HL-60 (cell line): ENCODE data around the gene MYCBPAP.

Experiments
- DNase-seq, 2 experiments: peaks; one replicate each; pipeline ENCODE4 v3.0.0-alpha.2; 2010 to 2020; ENCODE audit warnings: low read depth in 1 of 2, low spot score in 1 of 2
- H3K27ac ChIP-seq: fragments of 250-450 bp; sonication (Bioruptor Pico); replicated peaks from 2 replicates; pipeline ENCODE4 v1.5.1; 2020; ENCODE audit warnings: mild to moderate bottlenecking, moderate library complexity
- H3K27me3 ChIP-seq: fragments of 250-450 bp; sonication (Bioruptor Pico); 2 replicates; pipeline ENCODE4 v1.5.1; 2021; ENCODE audit warnings: mild to moderate bottlenecking, moderate library complexity; ENCODE audit not compliant: insufficient read depth, poor library complexity, severe bottlenecking
- H3K4me3 ChIP-seq: replicated peaks from 2 replicates; pipeline ENCODE4 v1.5.1; 2011; ENCODE audit warnings: mild to moderate bottlenecking, control low read depth, low read length; ENCODE audit not compliant: insufficient read depth
- GABPA ChIP-seq: IDR thresholded peaks from 2 replicates; pipeline ENCODE4 v1.6.1; 2012; ENCODE audit warnings: low read depth
- POLR2AphosphoS5 ChIP-seq: IDR thresholded peaks from 2 replicates; pipeline ENCODE4 v1.6.1; 2012; ENCODE audit warnings: low read depth
- SPI1 ChIP-seq: IDR thresholded peaks from 2 replicates; pipeline ENCODE4 v1.6.1; 2012; ENCODE audit warnings: low read depth, mild to moderate bottlenecking, borderline replicate concordance
- TF ChIP-seq, protein P1 (sequence below): IDR thresholded peaks from 2 replicates; pipeline ENCODE4 v1.6.1; 2012; ENCODE audit warnings: low read depth; ENCODE audit not compliant: insufficient replicate concordance
- TF ChIP-seq, protein P2 (sequence below): IDR thresholded peaks from one replicate; pipeline ENCODE4 v1.5.1; 2011; ENCODE audit warnings: low read length, control low read depth, inconsistent platforms; ENCODE audit not compliant: insufficient read depth

The MYCBPAP gene

DNA sequence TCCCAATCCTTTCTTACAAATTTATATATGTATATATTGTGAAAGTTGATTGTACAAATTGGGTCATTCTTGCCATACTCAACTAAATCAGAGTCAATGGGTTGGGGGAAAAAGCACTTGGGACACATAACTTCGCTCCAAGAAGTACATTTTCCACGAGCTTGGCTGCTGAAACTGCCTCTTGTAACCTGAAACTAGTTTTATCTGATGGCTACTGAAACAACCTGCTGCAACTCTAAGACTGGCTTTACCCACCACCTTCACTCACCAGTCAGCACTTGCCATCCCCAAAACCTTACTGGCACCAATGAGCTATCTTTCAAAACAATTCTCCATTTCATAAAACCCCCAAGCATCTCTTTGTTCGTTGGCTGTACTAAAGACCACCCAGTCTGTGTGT lies 14.5 kb upstream of the MYCBPAP start:
- Histone ChIP-seq H3K27ac (no peak overlapping the region), H3K4me3 (no peak overlapping the region), H3K27me3 (no peaks in the 10 kb centered on the region)
- TF ChIP-seq POLR2AphosphoS5 (no peak), SPI1 (no peak), GABPA (no peak)
- TF ChIP-seq, protein P1, sequence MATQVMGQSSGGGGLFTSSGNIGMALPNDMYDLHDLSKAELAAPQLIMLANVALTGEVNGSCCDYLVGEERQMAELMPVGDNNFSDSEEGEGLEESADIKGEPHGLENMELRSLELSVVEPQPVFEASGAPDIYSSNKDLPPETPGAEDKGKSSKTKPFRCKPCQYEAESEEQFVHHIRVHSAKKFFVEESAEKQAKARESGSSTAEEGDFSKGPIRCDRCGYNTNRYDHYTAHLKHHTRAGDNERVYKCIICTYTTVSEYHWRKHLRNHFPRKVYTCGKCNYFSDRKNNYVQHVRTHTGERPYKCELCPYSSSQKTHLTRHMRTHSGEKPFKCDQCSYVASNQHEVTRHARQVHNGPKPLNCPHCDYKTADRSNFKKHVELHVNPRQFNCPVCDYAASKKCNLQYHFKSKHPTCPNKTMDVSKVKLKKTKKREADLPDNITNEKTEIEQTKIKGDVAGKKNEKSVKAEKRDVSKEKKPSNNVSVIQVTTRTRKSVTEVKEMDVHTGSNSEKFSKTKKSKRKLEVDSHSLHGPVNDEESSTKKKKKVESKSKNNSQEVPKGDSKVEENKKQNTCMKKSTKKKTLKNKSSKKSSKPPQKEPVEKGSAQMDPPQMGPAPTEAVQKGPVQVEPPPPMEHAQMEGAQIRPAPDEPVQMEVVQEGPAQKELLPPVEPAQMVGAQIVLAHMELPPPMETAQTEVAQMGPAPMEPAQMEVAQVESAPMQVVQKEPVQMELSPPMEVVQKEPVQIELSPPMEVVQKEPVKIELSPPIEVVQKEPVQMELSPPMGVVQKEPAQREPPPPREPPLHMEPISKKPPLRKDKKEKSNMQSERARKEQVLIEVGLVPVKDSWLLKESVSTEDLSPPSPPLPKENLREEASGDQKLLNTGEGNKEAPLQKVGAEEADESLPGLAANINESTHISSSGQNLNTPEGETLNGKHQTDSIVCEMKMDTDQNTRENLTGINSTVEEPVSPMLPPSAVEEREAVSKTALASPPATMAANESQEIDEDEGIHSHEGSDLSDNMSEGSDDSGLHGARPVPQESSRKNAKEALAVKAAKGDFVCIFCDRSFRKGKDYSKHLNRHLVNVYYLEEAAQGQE = no peak
- TF ChIP-seq, protein P2, sequence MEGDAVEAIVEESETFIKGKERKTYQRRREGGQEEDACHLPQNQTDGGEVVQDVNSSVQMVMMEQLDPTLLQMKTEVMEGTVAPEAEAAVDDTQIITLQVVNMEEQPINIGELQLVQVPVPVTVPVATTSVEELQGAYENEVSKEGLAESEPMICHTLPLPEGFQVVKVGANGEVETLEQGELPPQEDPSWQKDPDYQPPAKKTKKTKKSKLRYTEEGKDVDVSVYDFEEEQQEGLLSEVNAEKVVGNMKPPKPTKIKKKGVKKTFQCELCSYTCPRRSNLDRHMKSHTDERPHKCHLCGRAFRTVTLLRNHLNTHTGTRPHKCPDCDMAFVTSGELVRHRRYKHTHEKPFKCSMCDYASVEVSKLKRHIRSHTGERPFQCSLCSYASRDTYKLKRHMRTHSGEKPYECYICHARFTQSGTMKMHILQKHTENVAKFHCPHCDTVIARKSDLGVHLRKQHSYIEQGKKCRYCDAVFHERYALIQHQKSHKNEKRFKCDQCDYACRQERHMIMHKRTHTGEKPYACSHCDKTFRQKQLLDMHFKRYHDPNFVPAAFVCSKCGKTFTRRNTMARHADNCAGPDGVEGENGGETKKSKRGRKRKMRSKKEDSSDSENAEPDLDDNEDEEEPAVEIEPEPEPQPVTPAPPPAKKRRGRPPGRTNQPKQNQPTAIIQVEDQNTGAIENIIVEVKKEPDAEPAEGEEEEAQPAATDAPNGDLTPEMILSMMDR = no peak
- no peak for DNase-seq

DNA sequence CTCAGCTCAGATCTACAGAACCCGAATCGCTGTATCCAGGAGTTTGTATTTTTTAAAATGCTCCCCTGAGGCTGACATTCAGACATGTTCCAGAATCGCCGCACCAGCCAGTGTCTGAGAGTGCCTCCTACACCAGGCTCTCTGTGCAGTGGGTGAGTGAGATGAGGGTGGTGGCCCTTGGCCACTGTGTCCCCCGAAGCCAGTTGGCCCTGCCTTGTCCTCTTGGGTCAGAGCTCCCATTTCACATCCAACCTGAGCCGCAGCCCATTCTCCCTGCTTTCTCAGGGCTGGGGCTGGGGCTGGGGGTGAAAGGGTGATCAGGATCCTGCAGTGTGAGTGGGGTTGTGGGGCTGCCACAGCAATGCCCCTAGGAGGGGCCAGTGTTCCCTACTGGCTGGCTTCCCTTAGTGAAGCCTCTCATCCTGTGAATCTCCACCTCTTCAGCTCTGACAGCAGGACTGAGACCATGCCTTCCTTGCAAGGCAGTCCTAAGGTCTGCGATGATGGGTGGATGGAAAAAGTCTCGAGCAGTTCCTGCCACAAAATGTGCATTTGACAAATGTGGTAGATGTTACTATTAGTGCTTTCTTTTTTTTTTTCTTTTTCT lies 12.9 kb upstream of the MYCBPAP start:
- H3K27me3 ChIP-seq = no peaks in the 10 kb centered on the region
- no peak for DNase-seq
- no peak for TF ChIP-seq POLR2AphosphoS5
- TF ChIP-seq, protein P1 = no peak
- TF ChIP-seq GABPA = no peak
- TF ChIP-seq, protein P2 = no peak
- no peak for TF ChIP-seq SPI1
- H3K4me3 ChIP-seq = no peak overlapping the region
- H3K27ac ChIP-seq = no peak overlapping the region

DNA sequence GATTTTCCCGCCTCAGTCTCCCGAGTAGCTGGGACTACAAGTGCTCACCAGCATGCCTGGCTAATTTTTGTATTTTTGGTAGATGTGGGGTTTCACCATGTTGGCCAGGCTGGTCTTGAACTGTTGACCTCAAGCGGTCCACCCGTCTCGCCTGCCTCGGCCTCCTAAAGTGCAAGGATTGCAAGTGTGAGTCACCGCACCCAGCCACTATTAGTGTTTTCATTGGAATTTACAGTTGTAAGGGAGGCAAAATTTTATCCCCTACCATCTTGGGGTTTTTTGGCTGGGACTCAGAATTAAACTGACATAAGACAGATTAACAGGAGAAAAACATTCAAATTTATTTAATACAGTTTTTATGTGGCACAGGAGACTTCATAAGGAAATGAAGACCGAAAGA lies 12.3 kb upstream of the MYCBPAP start:
- DNase-seq = no peak
- Histone ChIP-seq H3K27me3 (no peaks in the 10 kb centered on the region), H3K4me3 (no peak overlapping the region), H3K27ac (no peak overlapping the region)
- TF ChIP-seq, protein P1 = no peak
- TF ChIP-seq GABPA (no peak), SPI1 (no peak)
